ENCODE measurements around the gene GTPBP2. TPM values are rescaled to one million over a fixed set of nuclear protein-coding genes. Genes with fewer than 3 reads are reported as not detected.

The GTPBP2 gene
- total and polyA plus RNA-seq, 2 of the 13 experiments (the other 11 are each of a cell fraction or from before 2014, with no cell fraction given): 26.9 to 88.2 TPM

GRCh38 chr6:43629505-43630300 lies 639 bp upstream of the GTPBP2 start (continued):
- peak; percentile 86 for TF ChIP-seq IKZF5 (CRISPR knock-in tag; IDR thresholded peaks at IDR 0.05)
- no peak for TF ChIP-seq HMGA1 (CRISPR knock-in tag; conservative IDR thresholded peaks at IDR 0.05)
- TF ChIP-seq CREM (IDR thresholded peaks at IDR 0.05): peak; percentile 66; the same call in 1 of the 2 replicates
- no peak for TF ChIP-seq CREM (CRISPR knock-in tag; IDR thresholded peaks at IDR 0.05)
- peak; percentile 82; the same call in 1 of the 2 replicates for TF ChIP-seq AKNA (CRISPR knock-in tag; IDR thresholded peaks at IDR 0.05; ENCODE audit: borderline replicate concordance)
- TF ChIP-seq ELF1 (CRISPR knock-in tag; IDR thresholded peaks at IDR 0.05): peak; percentile 48; the same call in 1 of the 2 replicates
- no peak for TF ChIP-seq ZNF253 (CRISPR knock-in tag; IDR thresholded peaks at IDR 0.05; ENCODE audit: borderline replicate concordance)
- TF ChIP-seq ATF1 (CRISPR knock-in tag; IDR thresholded peaks at IDR 0.05): no peak; the same call in 1 of the 2 replicates
- no peak for TF ChIP-seq RFX1 (IDR thresholded peaks at IDR 0.05)
- 0 out of 2 replicates have a peak, but pooled peaks have one; percentile 32 for TF ChIP-seq ZNF30 (CRISPR knock-in tag; IDR thresholded peaks at IDR 0.05)
- TF ChIP-seq ZSCAN30 (CRISPR knock-in tag; IDR thresholded peaks at IDR 0.05): no peak
- no peak for TF ChIP-seq ZNF484 (CRISPR knock-in tag; IDR thresholded peaks at IDR 0.05; ENCODE audit: borderline replicate concordance, low read depth)
- peak; percentile 84; the same call in 1 of the 2 replicates for TF ChIP-seq SATB2 (CRISPR knock-in tag; IDR thresholded peaks at IDR 0.05)
- peak; percentile 75 for TF ChIP-seq ZNF142 (CRISPR knock-in tag; IDR thresholded peaks at IDR 0.05)
- no peak for TF ChIP-seq EZH2 (conservative IDR thresholded peaks at IDR 0.05; ENCODE audit: low read depth, low read length)
- TF ChIP-seq ZNF160 (CRISPR knock-in tag; IDR thresholded peaks at IDR 0.05): no peak
